ENCODE results near the gene FASN.
"Not testable (repeated sequence)": the region's sequence is repeated elsewhere in the genome, so short reads cannot be mapped to it uniquely, and the experiment has no call there.

The FASN gene

DNA sequence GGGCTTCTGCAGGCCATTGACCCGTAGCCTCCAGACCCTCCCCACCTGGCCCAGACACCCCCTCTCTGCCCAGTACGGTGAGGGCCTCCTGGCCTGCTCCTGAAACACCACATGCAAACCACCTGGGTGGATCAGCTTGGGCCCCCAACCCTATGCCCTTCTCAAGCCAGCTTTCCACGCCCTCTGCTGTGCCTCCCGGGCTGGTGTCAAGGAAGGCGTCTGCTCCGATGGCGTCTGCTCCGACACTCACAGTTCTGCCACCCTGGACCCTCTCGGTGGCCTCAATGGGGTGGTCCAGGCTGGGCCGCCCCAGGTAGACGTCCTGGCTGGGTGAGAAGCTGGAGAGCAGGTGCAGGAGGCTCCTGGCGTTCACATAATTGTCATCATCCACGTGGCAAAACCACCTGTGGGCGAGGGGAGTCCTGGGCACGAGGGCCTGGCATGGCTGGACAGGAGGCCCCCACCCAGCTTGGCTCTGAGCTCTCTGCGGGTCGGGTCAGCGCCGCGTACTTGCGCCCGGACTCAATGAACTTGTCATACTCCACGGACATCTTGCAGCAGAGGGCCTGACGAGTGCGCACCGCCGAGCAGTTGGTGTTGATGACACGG, 47.8 kb downstream of the FASN start:
- DNase-seq (ENCODE audit: low read depth in 1 of 2, low spot score in 1 of 2): no peak
- no peak for TF ChIP-seq JUND (IDR thresholded peaks at IDR 0.05; ENCODE audit: low read depth)
- in situ Hi-C loops (cut with HindIII; ENCODE audit: low pct_unique_long_range_greater_than_20kb, low sequenced_read_pairs): no loop called here

DNA sequence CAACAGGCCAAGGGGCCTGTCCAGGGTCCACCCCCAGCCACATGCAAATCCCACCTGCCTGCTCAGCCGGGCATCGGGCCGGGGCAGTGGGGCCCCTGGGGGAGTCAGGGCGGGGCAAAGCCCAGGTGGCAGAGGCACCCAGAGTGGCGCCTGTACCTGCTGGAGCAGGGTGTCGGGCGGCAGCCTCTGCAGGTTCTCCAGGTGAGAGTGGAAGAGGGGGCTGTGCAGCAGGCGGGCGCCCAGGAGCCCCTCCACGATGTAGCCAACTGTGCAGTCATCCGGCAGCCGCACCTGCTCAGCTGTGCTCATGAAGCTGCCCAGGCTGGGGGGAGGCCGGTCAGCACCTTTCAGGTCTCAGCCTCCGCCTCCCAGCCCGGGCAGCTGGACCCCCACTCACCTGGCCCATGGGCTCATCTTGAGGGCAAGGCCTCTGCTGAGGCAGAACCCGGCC, 48.5 kb downstream of the FASN start:
- DNase-seq (ENCODE audit: low read depth in 1 of 2, low spot score in 1 of 2): no peak
- TF ChIP-seq JUND (IDR thresholded peaks at IDR 0.05; ENCODE audit: low read depth): no peak
- in situ Hi-C loops (cut with HindIII; ENCODE audit: low pct_unique_long_range_greater_than_20kb, low sequenced_read_pairs): no loop called here

- TF ChIP-seq JUND (IDR thresholded peaks at IDR 0.05; ENCODE audit: low read depth): no peak
- no peak for DNase-seq (ENCODE audit: low read depth in 1 of 2, low spot score in 1 of 2)
- in situ Hi-C loops (cut with HindIII; ENCODE audit: low pct_unique_long_range_greater_than_20kb, low sequenced_read_pairs): no loop called here
These were observed 48.9 kb downstream of the FASN start for GRCh38 chr17:82049106-82049505.

GRCh38 chr17:82048571-82048971, 49.5 kb downstream of the FASN start:
- DNase-seq (ENCODE audit: low read depth in 1 of 2, low spot score in 1 of 2): no peak
- TF ChIP-seq JUND (IDR thresholded peaks at IDR 0.05; ENCODE audit: low read depth): no peak
- in situ Hi-C loops (cut with HindIII; ENCODE audit: low pct_unique_long_range_greater_than_20kb, low sequenced_read_pairs): no loop called here

DNA sequence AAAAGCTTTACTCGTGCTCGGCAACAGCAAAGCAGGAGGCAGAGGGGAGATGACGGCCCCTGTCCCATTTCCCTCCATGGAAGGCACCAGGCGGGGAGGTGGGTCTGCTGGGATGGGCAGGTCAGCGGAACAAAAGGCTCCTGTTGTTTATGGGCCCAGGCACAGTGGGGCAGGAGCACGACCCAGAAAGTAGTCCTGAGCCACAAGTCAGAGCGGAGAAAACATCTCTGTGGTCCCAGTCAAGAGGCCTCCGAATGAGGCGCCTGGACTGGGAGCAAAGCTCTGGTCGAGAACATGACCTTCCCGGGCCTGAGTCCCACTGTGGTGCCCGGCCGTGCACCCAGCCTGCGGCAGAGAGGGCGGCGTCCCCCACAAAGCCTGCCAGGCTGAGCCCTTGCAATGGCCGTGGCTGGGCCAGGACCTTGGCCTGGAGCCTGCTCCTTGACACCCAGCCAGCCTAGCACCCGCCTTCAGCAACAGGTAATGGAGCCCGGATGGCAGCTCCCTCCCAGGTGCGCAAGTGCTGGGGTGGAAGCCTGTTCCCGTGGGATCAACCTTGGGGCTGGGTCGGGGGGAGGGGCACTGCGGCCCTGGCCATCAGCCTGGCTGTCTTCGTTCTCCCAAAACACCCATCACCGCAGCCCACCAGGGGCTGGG, 50.0 kb downstream of the FASN start:
- TF ChIP-seq JUND (IDR thresholded peaks at IDR 0.05; ENCODE audit: low read depth): no peak
- in situ Hi-C loops (cut with HindIII; ENCODE audit: low pct_unique_long_range_greater_than_20kb, low sequenced_read_pairs): no loop called here
- no peak for DNase-seq (ENCODE audit: low read depth in 1 of 2, low spot score in 1 of 2)

DNA sequence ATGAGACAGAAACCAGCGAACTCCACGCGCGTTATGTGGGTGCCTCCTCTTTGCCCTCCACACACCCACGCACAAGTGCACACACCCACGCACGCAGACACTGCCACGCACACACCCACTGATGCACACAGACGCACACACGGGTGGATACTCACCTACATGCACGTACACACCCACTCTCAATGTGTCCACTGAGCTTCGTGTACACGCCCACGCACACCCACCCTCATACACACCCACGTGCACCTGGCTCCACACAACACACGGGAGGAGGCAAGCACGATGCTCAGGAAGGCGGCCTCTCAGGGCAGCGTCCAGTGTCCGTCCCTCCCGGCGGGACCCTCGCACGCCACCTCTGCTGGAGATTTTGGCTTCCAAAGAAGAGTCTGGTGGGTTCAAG, 50.7 kb downstream of the FASN start:
- DNase-seq (ENCODE audit: low read depth in 1 of 2, low spot score in 1 of 2): no peak
- no peak for TF ChIP-seq JUND (IDR thresholded peaks at IDR 0.05; ENCODE audit: low read depth)
- in situ Hi-C loops (cut with HindIII; ENCODE audit: low pct_unique_long_range_greater_than_20kb, low sequenced_read_pairs): no loop called here

GRCh38 chr17:82046903-82047302, 51.1 kb downstream of the FASN start:
- no peak for TF ChIP-seq JUND (IDR thresholded peaks at IDR 0.05; ENCODE audit: low read depth)
- DNase-seq (ENCODE audit: low read depth in 1 of 2, low spot score in 1 of 2): no peak
- in situ Hi-C loops (cut with HindIII; ENCODE audit: low pct_unique_long_range_greater_than_20kb, low sequenced_read_pairs): no loop called here

DNA sequence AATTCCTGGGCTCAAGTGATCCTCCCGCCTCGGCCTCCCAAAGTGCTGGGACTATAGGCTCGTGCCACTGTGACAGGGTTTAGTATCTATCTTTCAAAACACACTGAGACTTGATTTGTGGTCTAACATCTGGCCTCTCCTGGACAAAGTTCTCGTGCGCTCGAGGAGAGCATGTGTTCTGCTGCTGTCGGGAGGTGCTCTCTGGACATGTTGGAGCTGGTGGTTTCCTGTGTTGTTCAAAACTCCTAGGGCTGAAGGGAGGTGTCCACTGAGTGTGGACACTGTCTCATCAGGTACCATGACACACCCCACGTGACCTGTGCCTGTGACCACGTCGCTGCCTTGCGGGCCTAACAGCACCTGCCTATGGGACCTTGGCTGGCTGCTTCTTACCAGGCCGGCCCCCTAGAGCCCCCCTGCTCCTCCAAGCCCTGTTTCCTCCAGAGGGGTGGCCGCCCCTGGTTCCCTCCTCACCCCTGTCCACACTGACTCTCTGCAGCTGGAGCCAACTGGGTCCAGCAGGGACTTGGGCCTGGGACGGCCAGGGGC, 52.0 kb downstream of the FASN start:
- no peak for TF ChIP-seq JUND (IDR thresholded peaks at IDR 0.05; ENCODE audit: low read depth)
- DNase-seq (ENCODE audit: low read depth in 1 of 2, low spot score in 1 of 2): no peak
- in situ Hi-C loops (cut with HindIII; ENCODE audit: low pct_unique_long_range_greater_than_20kb, low sequenced_read_pairs): no loop called here

GRCh38 chr17:82043507-82043906, 54.5 kb downstream of the FASN start:
- TF ChIP-seq JUND (IDR thresholded peaks at IDR 0.05; ENCODE audit: low read depth): no peak
- in situ Hi-C loops (cut with HindIII; ENCODE audit: low pct_unique_long_range_greater_than_20kb, low sequenced_read_pairs): no loop called here
- DNase-seq (ENCODE audit: low read depth in 1 of 2, low spot score in 1 of 2): no peak

DNA sequence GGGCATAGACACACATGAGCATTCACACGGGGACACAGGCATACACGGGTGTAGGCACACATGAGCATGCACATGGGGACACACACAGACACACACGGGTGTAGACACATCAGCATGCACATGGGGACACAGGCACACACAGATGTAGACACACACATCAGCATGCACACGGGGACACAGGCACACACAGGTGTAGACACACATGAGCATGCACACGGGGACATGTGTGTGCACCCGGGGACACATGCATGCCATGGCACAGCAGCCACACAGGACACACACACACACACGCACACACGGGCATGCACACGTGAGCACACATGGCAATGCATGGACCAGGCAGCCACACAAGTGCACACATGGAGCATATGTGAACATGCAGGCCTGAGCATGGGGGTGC, 55.4 kb downstream of the FASN start:
- DNase-seq (ENCODE audit: low read depth in 1 of 2, low spot score in 1 of 2): no peak
- in situ Hi-C loops (cut with HindIII; ENCODE audit: low pct_unique_long_range_greater_than_20kb, low sequenced_read_pairs): no loop called here
- no peak for TF ChIP-seq JUND (IDR thresholded peaks at IDR 0.05; ENCODE audit: low read depth)

- in situ Hi-C loops (cut with HindIII; ENCODE audit: low pct_unique_long_range_greater_than_20kb, low sequenced_read_pairs): no loop called here
- TF ChIP-seq JUND (IDR thresholded peaks at IDR 0.05; ENCODE audit: low read depth): no peak
- DNase-seq (ENCODE audit: low read depth in 1 of 2, low spot score in 1 of 2): no peak
These were observed 56.8 kb downstream of the FASN start for GRCh38 chr17:82041144-82041814.

DNA sequence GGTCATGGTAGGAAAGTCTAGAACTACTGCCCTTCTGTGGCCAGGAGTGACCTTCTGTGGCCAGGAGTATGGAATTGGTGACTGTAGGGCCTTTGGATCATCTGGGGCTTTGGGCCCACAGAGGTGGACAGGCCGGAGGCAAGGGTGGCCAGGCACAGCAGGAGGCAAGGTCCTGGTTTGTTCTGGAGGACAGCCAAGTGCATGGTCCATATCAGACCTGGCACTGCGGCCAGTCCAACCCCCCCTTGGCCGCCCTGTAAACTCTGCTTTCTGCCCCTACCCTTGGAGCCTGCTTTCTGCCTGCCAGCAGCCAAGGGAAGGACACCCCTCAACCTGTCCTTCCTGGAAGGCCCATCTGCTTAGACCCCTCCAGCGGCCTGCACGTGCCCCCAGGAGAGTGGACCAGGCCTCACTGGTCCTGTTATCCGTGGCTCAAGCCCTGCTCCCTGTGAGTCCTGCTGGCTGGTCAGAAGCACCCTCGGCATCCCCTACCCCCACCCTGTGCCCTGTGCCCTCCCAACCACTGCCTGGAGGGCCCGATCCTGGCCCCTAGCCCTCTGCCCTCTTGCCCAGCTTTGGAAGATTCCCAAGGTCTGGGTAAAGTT, 58.2 kb downstream of the FASN start:
- in situ Hi-C loops (cut with HindIII; ENCODE audit: low pct_unique_long_range_greater_than_20kb, low sequenced_read_pairs): no loop called here
- DNase-seq (ENCODE audit: low read depth in 1 of 2, low spot score in 1 of 2): no peak
- TF ChIP-seq JUND (IDR thresholded peaks at IDR 0.05; ENCODE audit: low read depth): no peak

DNA sequence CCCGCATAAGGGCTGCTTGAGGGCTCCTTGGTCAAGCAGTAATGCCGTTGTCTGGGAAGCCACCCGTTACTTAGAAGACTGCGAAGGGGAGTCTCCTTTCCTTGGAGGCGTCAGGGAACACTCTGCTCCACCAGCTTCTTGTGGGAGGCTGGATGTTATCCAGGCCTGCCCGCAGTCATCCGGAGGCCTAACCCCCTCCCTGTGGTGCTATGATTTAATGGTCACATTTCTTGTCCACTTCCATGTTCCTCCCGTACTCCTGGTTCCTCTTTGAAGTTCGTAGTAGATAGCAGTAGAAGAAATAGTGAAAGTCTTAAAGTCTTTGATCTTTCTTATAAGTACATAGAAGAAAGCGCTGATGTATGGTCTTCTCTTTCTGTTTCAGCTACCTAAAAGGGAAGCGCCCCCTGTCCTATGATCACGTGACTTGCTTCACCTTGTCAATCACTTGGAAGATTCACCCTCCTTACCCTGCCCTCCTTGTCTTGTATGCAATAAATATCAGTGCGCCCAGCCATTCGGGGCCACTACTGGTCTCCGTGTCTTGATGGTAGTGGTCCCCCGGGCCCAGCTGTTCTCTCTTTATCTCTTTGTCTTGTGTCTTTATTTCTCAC, 59.1 kb downstream of the FASN start:
- in situ Hi-C loops (cut with HindIII; ENCODE audit: low pct_unique_long_range_greater_than_20kb, low sequenced_read_pairs); DNase-seq (ENCODE audit: low read depth in 1 of 2, low spot score in 1 of 2): not testable (repeated sequence)

Data from T47D (cell line).